A549 (cell line): Measurements from ENCODE around the gene COG3. TPM values are rescaled to one million over a fixed set of nuclear protein-coding genes. Genes with fewer than 3 reads are reported as not detected.

Experiments used
- ATAC-seq, 2 experiments: fragments of 200-7000 bp in 1 of 2; fragments of >200 bp in 1 of 2; cut with Nextera tagmentation in 1 of 2; cut with Tn5 transposase in 1 of 2; 3 replicates each; pipeline versions ENCODE4 v1.8.0 to v1.9.1; 2018 to 2020; ENCODE audit warnings: mild to moderate bottlenecking in 1 of 2, moderate library complexity in 1 of 2
- CTCF ChIA-PET: fragments of 300-600 bp; sonication (Branson Sonifier 250); formaldehyde crosslinking; extraction: SDS; loops from one replicate; lab custom pipeline; 2021; ENCODE audit warnings: antibody characterized with exemption, inconsistent platforms; lab: Yijun Ruan, JAX
- POLR2A ChIA-PET: fragments of 350-600 bp; formaldehyde crosslinking; extraction: SDS; loops from one replicate; lab custom pipeline; 2021; ENCODE audit warnings: antibody characterized with exemption, inconsistent platforms; lab: Yijun Ruan, JAX
- DNase-seq, 2 experiments: peaks; one replicate each; pipeline versions ENCODE4 v3.0.0 to v3.0.0-alpha.2; 2011 to 2016; ENCODE audit warnings: low read depth in 1 of 2, low spot score in 1 of 2
- FAIRE-seq: peaks from 2 replicates; lab custom pipeline; 2011; peaks lifted over from hg19 to GRCh38; lab: Jason Lieb, UNC
- H3K27ac ChIP-seq, 2 experiments: fragments of >200 bp; sonication (Bioruptor Twin); formaldehyde crosslinking; 3 replicates each; pipeline ENCODE4 v1.5.1; 2016 to 2017
- H3K4me1 ChIP-seq: fragments of >200 bp; sonication (Bioruptor Twin); formaldehyde crosslinking; 3 replicates; pipeline ENCODE4 v1.6.1; 2016
- H3K4me2 ChIP-seq: fragments of >200 bp; sonication (Bioruptor Twin); formaldehyde crosslinking; 3 replicates; pipeline ENCODE4 v1.6.1; 2016
- H3K4me3 ChIP-seq: fragments of >200 bp; sonication (Bioruptor Twin); formaldehyde crosslinking; 3 replicates; pipeline ENCODE4 v1.5.1; 2016
- H3K9me3 ChIP-seq: fragments of >200 bp; sonication (Bioruptor Twin); formaldehyde crosslinking; 3 replicates; pipeline ENCODE4 v1.6.1; 2016
- BHLHE40 ChIP-seq: IDR thresholded peaks from 2 replicates; pipeline ENCODE4 v1.6.1; 2012; ENCODE audit warnings: low read depth, low read length, inconsistent platforms
- CBX8 ChIP-seq: fragments of 200-600 bp; sonication (generic); IDR thresholded peaks from 2 replicates; pipeline ENCODE4 v1.6.1; 2016
- CHD2 ChIP-seq: fragments of 150-350 bp; IDR thresholded peaks from 2 replicates; pipeline ENCODE4 v1.6.1; 2014; ENCODE audit warnings: low read length; ENCODE audit not compliant: partially characterized antibody
- EHF ChIP-seq: fragments of 250-450 bp; sonication (Bioruptor Pico); IDR thresholded peaks from 2 replicates; pipeline ENCODE4 v1.5.0; 2020; ENCODE audit warnings: mild to moderate bottlenecking
- HEYL ChIP-seq: fragments of 250-450 bp; sonication (Bioruptor Pico); IDR thresholded peaks from 2 replicates; pipeline ENCODE4 v1.8.0; 2021; ENCODE audit warnings: mild to moderate bottlenecking, moderate library complexity
- HOXB13 ChIP-seq: fragments of 250-450 bp; sonication (Bioruptor Pico); IDR thresholded peaks from 2 replicates; pipeline ENCODE4 v1.5.0; 2020; ENCODE audit warnings: low read depth, mild to moderate bottlenecking, moderate library complexity
- JUN ChIP-seq, 2 experiments: fragments of >200 bp; sonication (Bioruptor Twin); formaldehyde crosslinking; IDR thresholded peaks; 2 replicates in 1 of 2; 3 replicates in 1 of 2; pipeline ENCODE4 v1.6.1; 2016 to 2017
- KDM1A ChIP-seq: fragments of 200-600 bp; sonication (generic); IDR thresholded peaks from 2 replicates; pipeline ENCODE4 v1.6.1; 2016; ENCODE audit warnings: low read depth, mild to moderate bottlenecking
- MAFK ChIP-seq: fragments of 450-650 bp; IDR thresholded peaks from 2 replicates; pipeline ENCODE4 v1.6.1; 2014; ENCODE audit not compliant: partially characterized antibody
- NR3C1 ChIP-seq: fragments of >200 bp; sonication (Bioruptor Twin); formaldehyde crosslinking; IDR thresholded peaks from 3 replicates; pipeline ENCODE4 v1.6.1; 2017
- PHF8 ChIP-seq: fragments of 200-600 bp; sonication (generic); IDR thresholded peaks from 2 replicates; pipeline ENCODE4 v1.6.1; 2016; ENCODE audit warnings: low read depth, mild to moderate bottlenecking, antibody characterized with exemption, moderate library complexity, borderline replicate concordance
- POLR2AphosphoS2 ChIP-seq: conservative IDR thresholded peaks from 2 replicates; pipeline ENCODE4 v1.6.1; 2012; ENCODE audit warnings: low read length, improper control_type of control experiment, inconsistent platforms
- RCOR1 ChIP-seq: fragments of 150-350 bp; IDR thresholded peaks from 2 replicates; pipeline ENCODE4 v1.6.1; 2014; ENCODE audit warnings: antibody characterized with exemption, low read length, low read depth
- ZSCAN20 ChIP-seq: fragments of 250-450 bp; sonication (Bioruptor Pico); IDR thresholded peaks from 2 replicates; pipeline ENCODE4 v1.8.0; 2022; ENCODE audit warnings: mild to moderate bottlenecking, moderate library complexity
- WGBS: methylation state at CpG from one replicate; pipeline ENCODE4 v1.1.6; 2017; ENCODE audit errors: missing lambda C conversion rate; 5-methylcytosine and 5-hydroxymethylcytosine counted together
- polyA plus RNA-seq, 4 experiments: library from polyadenylated mRNA; depleted of rRNA in 3 of 4; stranded (reverse); fragments of >200 nt; fragmentation: RNase III in 1 of 4; extraction: RNeasy Plus Mini Kit Qiagen cat#74134 plus additional on column Dnase treatment in 1 of 4; gene quantifications; 2 replicates in 3 of 4; 3 replicates in 1 of 4; pipeline ENCODE4 v1.2.3, GENCODE V29; 2011 to 2017
- TF ChIP-seq, protein P1 (sequence below): fragments of 250-450 bp; sonication (Bioruptor Pico); IDR thresholded peaks from 2 replicates; pipeline ENCODE4 v1.5.0; 2021; ENCODE audit warnings: mild to moderate bottlenecking, moderate library complexity, borderline replicate concordance
- TF ChIP-seq, protein P2 (sequence below): IDR thresholded peaks from 2 replicates; pipeline ENCODE4 v1.6.1; 2012; ENCODE audit warnings: low read depth, borderline replicate concordance
- TF ChIP-seq, protein P3 (sequence below): fragments of 200-600 bp; sonication (generic); IDR thresholded peaks from 2 replicates; pipeline ENCODE4 v1.6.1; 2016; ENCODE audit warnings: antibody characterized with exemption, mild to moderate bottlenecking, moderate library complexity
- TF ChIP-seq, protein P4 (sequence below): fragments of 250-450 bp; sonication (Bioruptor Pico); IDR thresholded peaks from 2 replicates; pipeline ENCODE4 v1.5.0; 2020; ENCODE audit warnings: low read depth, mild to moderate bottlenecking, moderate library complexity
- TF ChIP-seq, protein P5 (sequence below): fragments of 150-350 bp; IDR thresholded peaks from 2 replicates; pipeline ENCODE4 v1.6.1; 2014; ENCODE audit warnings: low read depth, mild to moderate bottlenecking, low read length
- TF ChIP-seq, protein P6 (sequence below): fragments of >200 bp; sonication (Bioruptor Twin); formaldehyde crosslinking; IDR thresholded peaks from 3 replicates; pipeline ENCODE4 v1.5.1; 2016

Gene COG3
- polyA plus RNA-seq, 2 of the 4 experiments (the other 2 are of a cell fraction): 8.2 to 23.3 TPM

DNA sequence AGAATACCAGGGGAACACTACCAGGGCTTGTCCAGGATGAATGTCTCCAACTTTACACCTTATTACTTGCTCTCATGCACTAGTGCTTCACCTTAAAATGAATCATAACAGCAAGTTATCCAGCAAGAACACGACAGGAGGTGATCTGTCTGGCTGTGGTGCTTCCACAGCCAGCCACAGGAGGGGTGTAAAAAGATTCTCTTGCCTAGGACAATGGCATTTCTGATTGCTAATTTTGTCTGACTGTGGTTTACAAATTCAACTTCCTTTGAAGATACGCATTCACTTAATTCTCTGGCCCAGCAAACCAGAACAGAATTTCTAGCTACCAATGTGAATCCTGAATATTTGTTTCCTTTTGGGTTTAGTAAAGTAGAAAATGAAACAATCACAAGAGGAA, 23.1 kb upstream of the COG3 start:
- peaks cover 10% of the 10 kb centered on the region; the same call in 2 of the 3 replicates for H3K4me1 ChIP-seq
- ATAC-seq (peak; percentile 51 to 71; a peak in 4 of 6 replicates), FAIRE-seq (no peak)
- WGBS: 49% methylated on average over 2 of the region's 2 CpGs
- TF ChIP-seq CHD2 (no peak), JUN (IDR thresholded peaks at IDR 0.05) (no peak)
- TF ChIP-seq, protein P1, sequence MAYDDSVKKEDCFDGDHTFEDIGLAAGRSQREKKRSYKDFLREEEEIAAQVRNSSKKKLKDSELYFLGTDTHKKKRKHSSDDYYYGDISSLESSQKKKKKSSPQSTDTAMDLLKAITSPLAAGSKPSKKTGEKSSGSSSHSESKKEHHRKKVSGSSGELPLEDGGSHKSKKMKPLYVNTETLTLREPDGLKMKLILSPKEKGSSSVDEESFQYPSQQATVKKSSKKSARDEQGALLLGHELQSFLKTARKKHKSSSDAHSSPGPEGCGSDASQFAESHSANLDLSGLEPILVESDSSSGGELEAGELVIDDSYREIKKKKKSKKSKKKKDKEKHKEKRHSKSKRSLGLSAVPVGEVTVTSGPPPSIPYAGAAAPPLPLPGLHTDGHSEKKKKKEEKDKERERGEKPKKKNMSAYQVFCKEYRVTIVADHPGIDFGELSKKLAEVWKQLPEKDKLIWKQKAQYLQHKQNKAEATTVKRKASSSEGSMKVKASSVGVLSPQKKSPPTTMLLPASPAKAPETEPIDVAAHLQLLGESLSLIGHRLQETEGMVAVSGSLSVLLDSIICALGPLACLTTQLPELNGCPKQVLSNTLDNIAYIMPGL (CRISPR knock-in tag): no peak
- TF ChIP-seq, all 56 proteins: peak for 0
- Histone ChIP-seq H3K27ac (no peak overlapping the region), H3K4me3 (no peak overlapping the region), H3K9me3 (no peaks in the 10 kb centered on the region), H3K4me2 (no peak overlapping the region)
- CTCF ChIA-PET: no interaction called here
- peak in 1 of 2 experiments; percentile 16 for DNase-seq
- POLR2A ChIA-PET: no interaction called here

DNA sequence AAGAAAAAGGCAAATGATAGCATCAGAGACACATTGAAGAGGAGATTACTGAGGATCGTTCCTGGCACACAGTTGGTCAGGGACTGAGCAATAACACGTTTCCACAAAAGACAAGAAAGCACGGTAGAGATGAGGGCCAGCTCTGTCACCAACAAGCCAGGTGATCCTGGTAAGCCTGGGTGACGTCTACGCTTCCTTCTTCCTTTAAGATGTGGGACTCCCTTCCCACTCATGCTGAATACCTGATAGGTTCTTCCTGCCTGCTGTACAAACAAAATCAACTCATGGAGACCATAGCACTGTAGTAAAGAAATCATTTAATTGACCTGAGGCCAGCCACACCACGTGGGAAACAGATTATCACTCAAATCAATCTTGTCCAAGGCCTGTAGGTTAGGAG, 19.7 kb upstream of the COG3 start:
- no peak for ATAC-seq
- no peak for FAIRE-seq
- Histone ChIP-seq H3K27ac (no peak overlapping the region), H3K9me3 (no peaks in the 10 kb centered on the region), H3K4me2 (no peak overlapping the region), H3K4me1 (peaks cover 12% of the 10 kb centered on the region; the same call in 2 of the 3 replicates), H3K4me3 (no peak overlapping the region)
- TF ChIP-seq, protein P2, sequence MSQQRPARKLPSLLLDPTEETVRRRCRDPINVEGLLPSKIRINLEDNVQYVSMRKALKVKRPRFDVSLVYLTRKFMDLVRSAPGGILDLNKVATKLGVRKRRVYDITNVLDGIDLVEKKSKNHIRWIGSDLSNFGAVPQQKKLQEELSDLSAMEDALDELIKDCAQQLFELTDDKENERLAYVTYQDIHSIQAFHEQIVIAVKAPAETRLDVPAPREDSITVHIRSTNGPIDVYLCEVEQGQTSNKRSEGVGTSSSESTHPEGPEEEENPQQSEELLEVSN: no peak
- TF ChIP-seq KDM1A (no peak), POLR2AphosphoS2 (no peak), HOXB13 (CRISPR knock-in tag) (no peak), RCOR1 (no peak), PHF8 (no peak), MAFK (no peak), BHLHE40 (no peak), ZSCAN20 (CRISPR knock-in tag) (no peak)
- CTCF ChIA-PET: no interaction called here
- POLR2A ChIA-PET: no interaction called here
- 62% methylated on average over 6 of the region's 6 CpGs for WGBS
- DNase-seq: no peak

DNA sequence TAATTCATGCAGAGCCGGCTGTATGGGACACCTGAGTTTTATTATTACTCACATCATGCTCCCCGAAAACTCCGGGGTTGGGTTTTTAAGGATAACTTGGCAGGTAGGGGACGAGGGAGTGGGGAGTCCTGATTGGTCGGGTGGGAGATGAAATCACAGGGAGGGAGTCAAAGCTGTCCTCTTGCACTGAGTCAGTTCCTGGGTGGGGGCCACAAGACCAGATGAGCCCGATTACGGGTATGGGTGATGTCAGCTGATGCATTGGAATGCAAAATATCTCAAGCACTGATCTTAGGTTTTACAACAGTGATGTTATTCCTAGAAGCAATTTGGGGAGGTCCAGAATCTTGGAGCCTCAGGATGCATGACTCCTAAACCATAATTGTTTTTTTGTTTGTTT, 18.6 kb upstream of the COG3 start:
- Histone ChIP-seq H3K4me1 (0 out of 3 replicates have a peak, but pooled peaks cover 5% of the 10 kb centered on the region), H3K9me3 (no peaks in the 10 kb centered on the region), H3K4me2 (no peak overlapping the region), H3K4me3 (no peak overlapping the region), H3K27ac (no peak overlapping the region)
- no peak for DNase-seq
- 66% methylated on average over 7 of the region's 7 CpGs for WGBS
- TF ChIP-seq ZSCAN20 (CRISPR knock-in tag) (no peak), HEYL (CRISPR knock-in tag) (no peak), KDM1A (no peak), NR3C1 (no peak), EHF (CRISPR knock-in tag) (no peak), CBX8 (no peak), PHF8 (no peak)
- TF ChIP-seq, protein P3, sequence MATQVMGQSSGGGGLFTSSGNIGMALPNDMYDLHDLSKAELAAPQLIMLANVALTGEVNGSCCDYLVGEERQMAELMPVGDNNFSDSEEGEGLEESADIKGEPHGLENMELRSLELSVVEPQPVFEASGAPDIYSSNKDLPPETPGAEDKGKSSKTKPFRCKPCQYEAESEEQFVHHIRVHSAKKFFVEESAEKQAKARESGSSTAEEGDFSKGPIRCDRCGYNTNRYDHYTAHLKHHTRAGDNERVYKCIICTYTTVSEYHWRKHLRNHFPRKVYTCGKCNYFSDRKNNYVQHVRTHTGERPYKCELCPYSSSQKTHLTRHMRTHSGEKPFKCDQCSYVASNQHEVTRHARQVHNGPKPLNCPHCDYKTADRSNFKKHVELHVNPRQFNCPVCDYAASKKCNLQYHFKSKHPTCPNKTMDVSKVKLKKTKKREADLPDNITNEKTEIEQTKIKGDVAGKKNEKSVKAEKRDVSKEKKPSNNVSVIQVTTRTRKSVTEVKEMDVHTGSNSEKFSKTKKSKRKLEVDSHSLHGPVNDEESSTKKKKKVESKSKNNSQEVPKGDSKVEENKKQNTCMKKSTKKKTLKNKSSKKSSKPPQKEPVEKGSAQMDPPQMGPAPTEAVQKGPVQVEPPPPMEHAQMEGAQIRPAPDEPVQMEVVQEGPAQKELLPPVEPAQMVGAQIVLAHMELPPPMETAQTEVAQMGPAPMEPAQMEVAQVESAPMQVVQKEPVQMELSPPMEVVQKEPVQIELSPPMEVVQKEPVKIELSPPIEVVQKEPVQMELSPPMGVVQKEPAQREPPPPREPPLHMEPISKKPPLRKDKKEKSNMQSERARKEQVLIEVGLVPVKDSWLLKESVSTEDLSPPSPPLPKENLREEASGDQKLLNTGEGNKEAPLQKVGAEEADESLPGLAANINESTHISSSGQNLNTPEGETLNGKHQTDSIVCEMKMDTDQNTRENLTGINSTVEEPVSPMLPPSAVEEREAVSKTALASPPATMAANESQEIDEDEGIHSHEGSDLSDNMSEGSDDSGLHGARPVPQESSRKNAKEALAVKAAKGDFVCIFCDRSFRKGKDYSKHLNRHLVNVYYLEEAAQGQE: no peak
- TF ChIP-seq, protein P4, sequence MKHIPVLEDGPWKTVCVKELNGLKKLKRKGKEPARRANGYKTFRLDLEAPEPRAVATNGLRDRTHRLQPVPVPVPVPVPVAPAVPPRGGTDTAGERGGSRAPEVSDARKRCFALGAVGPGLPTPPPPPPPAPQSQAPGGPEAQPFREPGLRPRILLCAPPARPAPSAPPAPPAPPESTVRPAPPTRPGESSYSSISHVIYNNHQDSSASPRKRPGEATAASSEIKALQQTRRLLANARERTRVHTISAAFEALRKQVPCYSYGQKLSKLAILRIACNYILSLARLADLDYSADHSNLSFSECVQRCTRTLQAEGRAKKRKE: no peak
- TF ChIP-seq, protein P5, sequence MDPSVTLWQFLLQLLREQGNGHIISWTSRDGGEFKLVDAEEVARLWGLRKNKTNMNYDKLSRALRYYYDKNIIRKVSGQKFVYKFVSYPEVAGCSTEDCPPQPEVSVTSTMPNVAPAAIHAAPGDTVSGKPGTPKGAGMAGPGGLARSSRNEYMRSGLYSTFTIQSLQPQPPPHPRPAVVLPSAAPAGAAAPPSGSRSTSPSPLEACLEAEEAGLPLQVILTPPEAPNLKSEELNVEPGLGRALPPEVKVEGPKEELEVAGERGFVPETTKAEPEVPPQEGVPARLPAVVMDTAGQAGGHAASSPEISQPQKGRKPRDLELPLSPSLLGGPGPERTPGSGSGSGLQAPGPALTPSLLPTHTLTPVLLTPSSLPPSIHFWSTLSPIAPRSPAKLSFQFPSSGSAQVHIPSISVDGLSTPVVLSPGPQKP: no peak
- TF ChIP-seq, protein P6, sequence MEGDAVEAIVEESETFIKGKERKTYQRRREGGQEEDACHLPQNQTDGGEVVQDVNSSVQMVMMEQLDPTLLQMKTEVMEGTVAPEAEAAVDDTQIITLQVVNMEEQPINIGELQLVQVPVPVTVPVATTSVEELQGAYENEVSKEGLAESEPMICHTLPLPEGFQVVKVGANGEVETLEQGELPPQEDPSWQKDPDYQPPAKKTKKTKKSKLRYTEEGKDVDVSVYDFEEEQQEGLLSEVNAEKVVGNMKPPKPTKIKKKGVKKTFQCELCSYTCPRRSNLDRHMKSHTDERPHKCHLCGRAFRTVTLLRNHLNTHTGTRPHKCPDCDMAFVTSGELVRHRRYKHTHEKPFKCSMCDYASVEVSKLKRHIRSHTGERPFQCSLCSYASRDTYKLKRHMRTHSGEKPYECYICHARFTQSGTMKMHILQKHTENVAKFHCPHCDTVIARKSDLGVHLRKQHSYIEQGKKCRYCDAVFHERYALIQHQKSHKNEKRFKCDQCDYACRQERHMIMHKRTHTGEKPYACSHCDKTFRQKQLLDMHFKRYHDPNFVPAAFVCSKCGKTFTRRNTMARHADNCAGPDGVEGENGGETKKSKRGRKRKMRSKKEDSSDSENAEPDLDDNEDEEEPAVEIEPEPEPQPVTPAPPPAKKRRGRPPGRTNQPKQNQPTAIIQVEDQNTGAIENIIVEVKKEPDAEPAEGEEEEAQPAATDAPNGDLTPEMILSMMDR: no peak
- ChIA-PET CTCF (no interaction called here), POLR2A (no interaction called here)
- FAIRE-seq: no peak
- no peak for ATAC-seq
